GM12892 (cell line): Measurements from ENCODE around the gene KCTD7.

ENCODE experiments used
- POLR2A ChIP-seq: IDR thresholded peaks from 2 replicates; pipeline ENCODE4 v1.6.1; 2011; ENCODE audit warnings: low read depth, low read length, control low read depth
- POLR2AphosphoS5 ChIP-seq: IDR thresholded peaks from 2 replicates; pipeline ENCODE4 v1.6.1; 2011; ENCODE audit warnings: low read depth, low read length, control low read depth
- TAF1 ChIP-seq: IDR thresholded peaks from 2 replicates; pipeline ENCODE4 v1.6.1; 2011; ENCODE audit warnings: low read depth, mild to moderate bottlenecking, control low read depth, low read length, borderline replicate concordance

GRCh38 chr7:66634816-66635215, 6.1 kb downstream of the KCTD7 start:
- TF ChIP-seq POLR2A (no peak), POLR2AphosphoS5 (no peak), TAF1 (no peak)
